Stimulated activated CD4-positive, alpha-beta T cell treated with anti-CD3 and anti-CD28 coated beads, Interleukin-2, amount 100 ng/mL, for 24 hours (primary cell): Measurements from ENCODE around the gene EGFL7.
A peak's percentile ranks its signal among the peaks of the same experiment; 100 is the strongest.

ENCODE experiments used
- DNase-seq, 2 donors: peaks; one replicate each; pipeline ENCODE4 v3.0.0-alpha.2; 2020

EGFL7 gene

GRCh38 chr9:136645352-136645902 lies 17.3 kb upstream of the EGFL7 start:
- no peak for DNase-seq

- DNase-seq: no peak
Measured at GRCh38 chr9:136645903-136646754, 16.6 kb upstream of the EGFL7 start.

GRCh38 chr9:136646827-136647711 lies 15.6 kb upstream of the EGFL7 start:
- no peak for DNase-seq

GRCh38 chr9:136648751-136649150 lies 14.0 kb upstream of the EGFL7 start:
- DNase-seq: no peak

- no peak for DNase-seq
Measured at GRCh38 chr9:136650021-136650420, 12.7 kb upstream of the EGFL7 start.

- no peak for DNase-seq
Measured at GRCh38 chr9:136650648-136651047, 12.1 kb upstream of the EGFL7 start.

- no peak for DNase-seq
Measured at GRCh38 chr9:136651860-136652259, 10.9 kb upstream of the EGFL7 start.

- no peak for DNase-seq
Measured at GRCh38 chr9:136653323-136654079, 9.2 kb upstream of the EGFL7 start.

GRCh38 chr9:136654820-136655535 lies 7.7 kb upstream of the EGFL7 start:
- peak in 1 of 2 donors; percentile 16 for DNase-seq

- no peak for DNase-seq
Measured at GRCh38 chr9:136655536-136656182, 7.1 kb upstream of the EGFL7 start.

GRCh38 chr9:136656183-136656738 lies 6.5 kb upstream of the EGFL7 start:
- DNase-seq: no peak

GRCh38 chr9:136656795-136657611 lies 5.7 kb upstream of the EGFL7 start:
- no peak for DNase-seq

- DNase-seq: no peak
Measured at GRCh38 chr9:136657974-136658848, 4.5 kb upstream of the EGFL7 start.

GRCh38 chr9:136658849-136659535 lies 3.7 kb upstream of the EGFL7 start:
- no peak for DNase-seq

GRCh38 chr9:136659861-136660784 lies 2.6 kb upstream of the EGFL7 start:
- DNase-seq: no peak

- DNase-seq: no peak
Measured at GRCh38 chr9:136660971-136661550, 1.7 kb upstream of the EGFL7 start.
